ENCODE data around the gene SERPINA6.

DNA sequence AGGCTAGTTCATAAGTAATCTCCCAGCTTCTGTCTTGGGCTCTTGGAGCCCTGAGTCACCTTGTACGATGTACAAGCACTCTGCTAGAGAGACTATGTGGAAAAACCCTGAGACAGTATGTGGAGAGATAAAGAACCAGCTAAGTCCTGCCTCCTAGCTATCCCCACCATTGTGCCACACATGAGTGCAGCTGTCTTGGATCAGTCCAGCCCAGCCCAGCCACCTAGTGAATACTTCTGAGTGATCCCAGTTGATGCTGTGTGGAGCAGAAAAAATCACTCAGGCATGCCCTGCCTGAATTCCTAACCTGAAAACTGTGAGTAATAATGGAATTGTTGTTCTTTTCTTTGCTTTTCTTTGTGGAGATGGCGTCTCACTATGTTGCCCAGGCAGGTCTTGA lies 5.1 kb upstream of the SERPINA6 start:
- TF ChIP-seq, protein P1, sequence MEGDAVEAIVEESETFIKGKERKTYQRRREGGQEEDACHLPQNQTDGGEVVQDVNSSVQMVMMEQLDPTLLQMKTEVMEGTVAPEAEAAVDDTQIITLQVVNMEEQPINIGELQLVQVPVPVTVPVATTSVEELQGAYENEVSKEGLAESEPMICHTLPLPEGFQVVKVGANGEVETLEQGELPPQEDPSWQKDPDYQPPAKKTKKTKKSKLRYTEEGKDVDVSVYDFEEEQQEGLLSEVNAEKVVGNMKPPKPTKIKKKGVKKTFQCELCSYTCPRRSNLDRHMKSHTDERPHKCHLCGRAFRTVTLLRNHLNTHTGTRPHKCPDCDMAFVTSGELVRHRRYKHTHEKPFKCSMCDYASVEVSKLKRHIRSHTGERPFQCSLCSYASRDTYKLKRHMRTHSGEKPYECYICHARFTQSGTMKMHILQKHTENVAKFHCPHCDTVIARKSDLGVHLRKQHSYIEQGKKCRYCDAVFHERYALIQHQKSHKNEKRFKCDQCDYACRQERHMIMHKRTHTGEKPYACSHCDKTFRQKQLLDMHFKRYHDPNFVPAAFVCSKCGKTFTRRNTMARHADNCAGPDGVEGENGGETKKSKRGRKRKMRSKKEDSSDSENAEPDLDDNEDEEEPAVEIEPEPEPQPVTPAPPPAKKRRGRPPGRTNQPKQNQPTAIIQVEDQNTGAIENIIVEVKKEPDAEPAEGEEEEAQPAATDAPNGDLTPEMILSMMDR (optimal IDR thresholded peaks at IDR 0.05 in 1 of 3, IDR thresholded peaks at IDR 0.05 in 1 of 3, conservative IDR thresholded peaks at IDR 0.05 in 1 of 3; ENCODE audit: extremely low read depth in 1 of 3, insufficient read depth in 2 of 3, low read length in 3 of 3): no peak
- no peak for TF ChIP-seq EZH2 (IDR thresholded peaks at IDR 0.05; ENCODE audit: low read length)
